ENCODE results near the gene DUSP8. TPM values are rescaled to one million over a fixed set of nuclear protein-coding genes. Genes with fewer than 3 reads are reported as not detected.
"Not testable (repeated sequence)": the region's sequence is repeated elsewhere in the genome, so short reads cannot be mapped to it uniquely, and the experiment has no call there.

Gene DUSP8
- total RNA-seq, 4 donors from 2014 or later, result 2.5 to 8.5 (median 4.8) TPM

DNA sequence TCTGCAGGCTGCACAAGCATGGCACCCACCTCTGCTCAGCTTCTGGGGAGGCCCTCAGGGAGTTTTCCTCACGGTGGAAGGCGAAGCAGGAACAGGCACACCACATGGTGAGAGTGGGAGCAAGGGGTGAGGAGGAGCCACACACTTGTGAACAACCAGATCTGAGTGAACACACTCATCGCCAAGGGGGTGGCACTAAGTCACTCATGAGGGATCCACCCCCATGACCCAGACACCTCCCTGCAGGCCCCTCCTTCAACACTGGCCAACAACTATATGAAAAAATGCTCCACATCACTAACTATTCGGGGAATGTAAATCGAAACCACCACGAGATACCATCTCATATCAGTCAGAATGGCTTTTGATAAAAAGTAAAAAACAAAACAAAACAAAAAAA lies 26.7 kb upstream of the DUSP8 start:
- intact Hi-C loops (cut with DNase I), result no loop called here
- H3K27me3 ChIP-seq, result peaks cover 0 to 37% (median 2%) of the 10 kb centered on the region in 4 donors
- H3K36me3 ChIP-seq, result no peaks in the 10 kb centered on the region
- TF ChIP-seq, protein P1, sequence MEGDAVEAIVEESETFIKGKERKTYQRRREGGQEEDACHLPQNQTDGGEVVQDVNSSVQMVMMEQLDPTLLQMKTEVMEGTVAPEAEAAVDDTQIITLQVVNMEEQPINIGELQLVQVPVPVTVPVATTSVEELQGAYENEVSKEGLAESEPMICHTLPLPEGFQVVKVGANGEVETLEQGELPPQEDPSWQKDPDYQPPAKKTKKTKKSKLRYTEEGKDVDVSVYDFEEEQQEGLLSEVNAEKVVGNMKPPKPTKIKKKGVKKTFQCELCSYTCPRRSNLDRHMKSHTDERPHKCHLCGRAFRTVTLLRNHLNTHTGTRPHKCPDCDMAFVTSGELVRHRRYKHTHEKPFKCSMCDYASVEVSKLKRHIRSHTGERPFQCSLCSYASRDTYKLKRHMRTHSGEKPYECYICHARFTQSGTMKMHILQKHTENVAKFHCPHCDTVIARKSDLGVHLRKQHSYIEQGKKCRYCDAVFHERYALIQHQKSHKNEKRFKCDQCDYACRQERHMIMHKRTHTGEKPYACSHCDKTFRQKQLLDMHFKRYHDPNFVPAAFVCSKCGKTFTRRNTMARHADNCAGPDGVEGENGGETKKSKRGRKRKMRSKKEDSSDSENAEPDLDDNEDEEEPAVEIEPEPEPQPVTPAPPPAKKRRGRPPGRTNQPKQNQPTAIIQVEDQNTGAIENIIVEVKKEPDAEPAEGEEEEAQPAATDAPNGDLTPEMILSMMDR (IDR thresholded peaks at IDR 0.05), result no peak
- no peak for TF ChIP-seq POLR2A (IDR thresholded peaks at IDR 0.05; ENCODE audit: low read depth)
- TF ChIP-seq EP300 (IDR thresholded peaks at IDR 0.05), result no peak
- TF ChIP-seq POLR2AphosphoS5 (IDR thresholded peaks at IDR 0.05), result no peak
- H3K9me3 ChIP-seq, result no peaks in the 10 kb centered on the region
- H3K4me1 ChIP-seq, result no peaks in the 10 kb centered on the region
- H3K27ac ChIP-seq (replicated peaks in 1 of 4), result no peak overlapping the region
- DNase-seq (ENCODE audit: extremely low spot score), result no peak
- WGBS, result 78% methylated on average over 6 of the region's 6 CpGs
- no peak overlapping the region for H3K4me3 ChIP-seq

DNA sequence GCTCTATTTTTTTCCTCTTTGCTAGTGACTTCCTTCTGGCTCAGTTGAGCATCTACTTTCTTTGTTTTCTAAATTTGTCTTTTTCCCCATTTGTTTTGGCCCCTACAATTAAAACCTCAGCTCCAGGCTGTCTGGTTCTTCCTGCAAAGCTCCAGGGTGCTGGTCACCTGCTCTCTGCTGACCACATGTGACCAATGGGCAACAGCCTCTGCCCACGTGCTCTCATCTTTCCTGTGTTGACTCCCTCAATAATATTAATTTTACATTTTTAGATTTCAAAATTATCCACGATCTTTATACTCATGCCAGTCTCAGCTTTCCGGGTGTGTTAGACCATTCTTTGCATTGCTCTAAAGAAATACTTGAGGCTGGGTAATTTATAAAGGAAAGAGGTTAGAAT lies 26.3 kb upstream of the DUSP8 start:
- DNase-seq (ENCODE audit: extremely low spot score); H3K4me1 ChIP-seq; intact Hi-C loops (cut with DNase I); H3K4me3 ChIP-seq; H3K27ac ChIP-seq (replicated peaks in 1 of 4); H3K9me3 ChIP-seq; H3K36me3 ChIP-seq: not testable (repeated sequence)
- peaks cover 0 to 39% (median 2%) of the 10 kb centered on the region in 4 donors for H3K27me3 ChIP-seq
- WGBS, result 80% methylated on average over 3 of the region's 3 CpGs

- DNase-seq (ENCODE audit: extremely low spot score), result no peak
- Histone ChIP-seq H3K4me1 (no peaks in the 10 kb centered on the region), H3K27me3 (peaks cover 0 to 43% (median 2%) of the 10 kb centered on the region in 4 donors), H3K36me3 (no peaks in the 10 kb centered on the region), H3K27ac (replicated peaks in 1 of 4) (no peak within 1 kb of the TSS), H3K9me3 (no peaks in the 10 kb centered on the region), H3K4me3 (no peak within 1 kb of the TSS)
- intact Hi-C loops (cut with DNase I), result no loop called here
- WGBS, result 80% methylated on average over 1 of the region's 4 CpGs
- no peak for TF ChIP-seq EP300 (IDR thresholded peaks at IDR 0.05)
- TF ChIP-seq POLR2A (IDR thresholded peaks at IDR 0.05; ENCODE audit: low read depth), result no peak
- TF ChIP-seq, protein P1 (IDR thresholded peaks at IDR 0.05), result no peak
- no peak for TF ChIP-seq POLR2AphosphoS5 (IDR thresholded peaks at IDR 0.05)
These were observed 25.9 kb upstream of the DUSP8 start, which contains the start of gene KRTAP5-2 for GRCh38 chr11:1597994-1598380. KRTAP5-2 (minus strand) TSS chr11:1598294; CDS start chr11:1598250, 44 bp downstream.

DNA sequence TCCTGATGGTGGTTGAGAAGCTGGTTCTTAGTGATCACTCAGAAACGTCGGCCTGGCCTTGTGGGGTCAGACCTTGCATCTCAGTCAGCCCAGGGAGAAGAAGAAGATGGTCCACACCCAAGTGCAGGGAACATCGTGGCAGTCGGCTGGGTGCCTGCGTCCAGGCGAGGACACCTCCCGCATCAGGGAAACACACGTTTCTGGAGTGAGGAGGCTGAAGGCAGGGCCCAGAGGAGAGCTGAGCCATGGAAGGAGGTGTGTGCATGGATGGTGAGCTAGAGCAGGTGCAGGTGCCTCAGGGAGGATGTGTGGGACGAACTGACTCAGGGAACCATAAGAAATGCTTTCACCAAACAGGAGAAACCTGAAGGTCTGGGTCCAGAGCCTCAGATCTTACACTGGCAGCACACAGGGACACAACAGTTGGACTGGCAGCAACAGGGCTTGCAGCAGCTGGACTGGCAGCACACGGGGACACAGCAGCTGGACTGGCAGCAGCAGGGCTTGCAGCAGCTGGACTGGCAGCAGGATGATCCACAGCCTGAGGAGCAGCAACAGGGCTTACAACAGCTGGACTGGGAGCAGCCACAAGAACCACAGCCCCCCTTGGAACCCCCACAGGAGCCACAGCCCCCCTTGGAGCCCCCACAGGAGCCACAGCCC lies 25.4 kb upstream of the DUSP8 start:
- Histone ChIP-seq H3K27ac (replicated peaks in 1 of 4) (no peak overlapping the region), H3K36me3 (no peaks in the 10 kb centered on the region), H3K4me1 (no peaks in the 10 kb centered on the region), H3K27me3 (peaks cover 0 to 48% (median 2%) of the 10 kb centered on the region in 4 donors), H3K9me3 (no peaks in the 10 kb centered on the region), H3K4me3 (no peak overlapping the region)
- DNase-seq (ENCODE audit: extremely low spot score), result no peak
- intact Hi-C loops (cut with DNase I), result no loop called here
- TF ChIP-seq POLR2AphosphoS5 (IDR thresholded peaks at IDR 0.05) (no peak), EP300 (IDR thresholded peaks at IDR 0.05) (no peak), POLR2A (IDR thresholded peaks at IDR 0.05; ENCODE audit: low read depth) (no peak)
- TF ChIP-seq, protein P1 (IDR thresholded peaks at IDR 0.05), result no peak
- WGBS, result 92% methylated on average over 9 of the region's 10 CpGs

- H3K27me3 ChIP-seq, result peaks cover 0 to 55% (median 2%) of the 10 kb centered on the region in 4 donors
These were observed 24.6 kb upstream of the DUSP8 start for GRCh38 chr11:1596576-1597121.

GRCh38 chr11:1595994-1596575 lies 24.0 kb upstream of the DUSP8 start:
- H3K4me1 ChIP-seq; H3K4me3 ChIP-seq; H3K27ac ChIP-seq (replicated peaks in 1 of 4); DNase-seq (ENCODE audit: extremely low spot score); H3K36me3 ChIP-seq; H3K9me3 ChIP-seq; intact Hi-C loops (cut with DNase I): not testable (repeated sequence)
- WGBS, result 54% methylated on average over 11 of the region's 11 CpGs
- peaks cover 0 to 56% (median 2%) of the 10 kb centered on the region in 4 donors for H3K27me3 ChIP-seq

More at GRCh38 chr11:1596576-1597121, 24.6 kb upstream of the DUSP8 start:
- DNase-seq (ENCODE audit: extremely low spot score); intact Hi-C loops (cut with DNase I); H3K4me3 ChIP-seq; H3K9me3 ChIP-seq; H3K27ac ChIP-seq (replicated peaks in 1 of 4); H3K4me1 ChIP-seq; H3K36me3 ChIP-seq: not testable (repeated sequence)
- WGBS, result 71% methylated on average over 19 of the region's 19 CpGs

Data from esophagus muscularis mucosa (tissue), 4 donors.